Effector CD4-positive, alpha-beta T cell (primary cell): Measurements from ENCODE around the gene LMNTD1.
"Not testable (repeated sequence)": the region's sequence is repeated elsewhere in the genome, so short reads cannot be mapped to it uniquely, and the experiment has no call there.

Source experiments
- DNase-seq: peaks from one replicate; pipeline ENCODE4 v3.0.0-alpha.2; 2020

Gene LMNTD1

DNA sequence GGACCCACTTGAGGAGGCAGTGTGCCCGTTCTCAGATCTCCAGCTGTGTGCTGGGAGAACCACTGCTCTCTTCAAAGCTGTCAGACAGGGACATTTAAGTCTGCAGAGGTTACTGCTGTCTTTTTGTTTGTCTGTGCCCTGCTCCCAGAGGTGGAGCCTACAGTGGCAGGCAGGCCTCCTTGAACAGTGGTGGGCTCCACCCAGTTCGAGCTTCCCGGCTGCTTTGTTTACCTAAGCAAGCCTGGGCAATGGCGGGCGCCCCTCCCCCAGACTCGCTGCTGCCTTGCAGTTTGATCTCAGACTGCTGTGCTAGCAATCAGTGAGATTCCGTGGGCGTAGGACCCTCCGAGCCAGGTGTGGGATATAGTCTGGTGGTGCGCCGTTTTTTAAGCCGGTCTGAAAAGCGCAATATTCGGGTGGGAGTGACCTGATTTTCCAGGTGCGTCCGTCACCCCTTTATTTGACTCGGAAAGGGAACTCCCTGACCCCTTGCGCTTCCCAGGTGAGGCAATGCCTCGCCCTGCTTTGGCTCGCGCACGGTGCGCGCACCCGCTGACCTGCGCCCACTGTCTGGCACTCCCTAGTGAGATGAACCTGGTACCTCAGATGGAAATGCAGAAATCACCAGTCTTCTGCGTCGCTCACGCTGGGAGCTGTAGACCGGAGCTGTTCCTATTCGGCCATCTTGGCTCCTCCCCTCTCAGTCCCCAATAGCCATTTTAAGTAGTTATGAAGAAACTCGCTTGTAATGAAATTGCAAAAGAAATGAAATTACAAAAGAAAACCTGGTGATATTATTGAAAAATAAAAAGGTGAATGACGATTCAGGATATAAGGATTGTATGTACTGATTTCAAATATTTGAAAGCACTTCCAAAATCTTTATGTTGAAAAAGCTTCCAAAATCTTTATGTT, 63.9 kb downstream of the LMNTD1 start:
- not testable (repeated sequence) for DNase-seq

DNA sequence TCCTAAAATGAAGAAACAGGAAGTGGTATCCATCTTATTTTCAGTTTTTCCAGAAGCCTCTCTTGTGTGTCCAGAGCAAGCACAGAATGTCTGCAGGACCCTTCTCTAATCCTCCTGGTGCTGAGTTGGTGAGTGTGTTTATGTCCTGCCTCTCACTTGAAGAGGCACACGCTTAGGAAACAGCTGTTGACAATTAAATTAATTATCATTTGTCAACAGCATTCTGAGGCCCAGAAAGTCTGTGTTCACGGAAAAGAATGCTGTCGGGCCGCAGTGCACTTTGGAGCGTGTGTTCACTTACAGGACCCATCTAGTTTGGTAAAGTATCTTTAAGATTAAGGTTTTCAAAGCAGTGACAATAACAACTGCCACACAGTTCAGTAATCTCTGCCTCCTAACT, 70.5 kb downstream of the LMNTD1 start:
- DNase-seq = no peak

DNA sequence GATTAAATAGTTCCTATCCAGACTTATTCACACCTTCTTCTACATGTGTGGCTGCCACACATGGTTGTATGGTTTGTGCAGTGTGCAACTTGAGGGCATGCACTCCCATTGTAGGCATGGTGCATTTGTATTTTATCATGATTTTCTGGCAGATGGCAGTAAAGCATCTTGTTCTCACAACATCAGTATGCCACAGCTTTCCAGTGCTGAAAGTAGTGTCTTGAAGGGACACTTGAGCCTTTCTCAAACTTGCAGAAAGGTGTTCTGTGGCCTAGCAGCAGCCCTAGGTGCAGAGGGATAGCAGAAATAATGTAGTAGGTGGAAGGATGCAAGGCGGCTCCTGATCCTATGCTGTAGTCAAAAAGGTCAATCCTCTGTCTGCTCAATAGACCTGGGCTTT, 72.9 kb downstream of the LMNTD1 start:
- DNase-seq = no peak

DNA sequence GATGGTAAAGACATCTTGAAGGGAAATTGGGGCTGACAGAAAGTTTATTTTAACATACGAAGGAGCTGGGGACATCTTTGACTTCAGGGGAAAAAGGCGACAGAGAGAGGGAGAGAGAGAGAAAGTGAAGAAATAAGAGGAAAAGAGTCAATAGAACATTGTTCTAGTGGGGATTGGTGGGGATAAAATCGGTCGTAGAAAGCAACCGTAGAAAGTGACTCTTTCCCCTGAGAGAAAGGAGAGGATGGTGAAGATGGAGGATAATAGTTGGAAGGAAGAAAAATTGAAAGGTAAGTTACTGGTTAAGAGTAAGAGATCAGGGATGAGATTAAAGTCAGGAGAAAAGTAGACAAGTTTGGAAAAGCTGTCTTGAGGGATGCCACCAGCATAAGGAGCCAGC, 75.9 kb downstream of the LMNTD1 start:
- DNase-seq = no peak

DNA sequence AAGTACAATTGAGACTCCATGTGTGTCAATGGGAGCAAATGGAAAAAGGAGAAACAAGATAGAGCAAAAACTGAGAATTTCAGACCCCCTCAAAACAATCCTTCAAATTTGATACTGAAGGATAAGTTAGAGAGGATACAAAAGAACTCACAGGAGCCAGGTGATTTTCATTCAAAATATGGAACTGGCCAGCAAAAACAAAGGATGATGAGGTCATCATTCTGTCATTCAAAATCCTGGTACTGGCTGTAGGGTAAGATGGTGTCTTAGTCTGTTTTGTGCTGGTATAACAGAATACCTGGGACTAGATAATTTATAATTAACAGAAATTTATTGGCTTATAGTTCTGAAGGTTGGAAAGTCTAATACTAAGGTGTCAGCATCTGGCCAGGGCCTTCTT, 80.6 kb downstream of the LMNTD1 start:
- DNase-seq = no peak

DNA sequence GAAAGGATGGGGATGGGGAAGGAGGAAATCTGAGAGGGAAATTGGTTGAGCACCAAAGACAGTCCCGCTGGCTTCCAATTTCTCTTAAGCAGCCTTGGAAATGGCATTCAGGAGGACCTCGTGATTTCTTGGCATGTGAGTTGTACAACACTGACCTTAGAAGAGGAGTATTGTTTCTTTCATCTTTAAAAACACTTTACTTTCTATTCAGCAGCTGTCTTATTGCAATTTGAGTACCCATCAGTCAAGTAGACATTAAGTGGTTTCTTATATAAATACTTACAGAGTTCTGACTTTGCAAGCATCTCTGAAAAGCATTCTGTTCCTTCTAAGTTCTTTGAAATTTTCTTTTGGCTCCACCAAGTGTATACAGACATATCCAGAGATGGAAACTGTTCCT, 83.2 kb downstream of the LMNTD1 start:
- no peak for DNase-seq

DNA sequence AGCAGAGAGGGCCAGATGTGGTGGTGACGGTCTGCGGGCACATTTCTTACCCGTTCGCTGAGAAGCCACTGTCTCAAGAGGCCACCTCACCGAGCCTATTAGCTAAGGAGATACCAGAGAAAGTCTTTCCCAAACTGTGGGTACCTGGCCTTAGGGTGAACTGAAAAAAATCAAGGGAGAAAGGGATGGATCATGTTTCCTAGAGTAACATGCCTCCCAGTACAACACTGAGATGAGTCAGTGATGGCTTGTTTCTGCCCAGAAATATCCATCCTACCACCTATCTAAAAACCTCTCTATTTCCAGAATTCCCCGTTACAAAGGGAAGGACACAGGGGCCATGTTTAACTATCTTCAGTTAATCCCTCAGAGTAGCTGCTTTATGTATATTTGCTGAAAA, 83.7 kb downstream of the LMNTD1 start:
- no peak for DNase-seq

DNA sequence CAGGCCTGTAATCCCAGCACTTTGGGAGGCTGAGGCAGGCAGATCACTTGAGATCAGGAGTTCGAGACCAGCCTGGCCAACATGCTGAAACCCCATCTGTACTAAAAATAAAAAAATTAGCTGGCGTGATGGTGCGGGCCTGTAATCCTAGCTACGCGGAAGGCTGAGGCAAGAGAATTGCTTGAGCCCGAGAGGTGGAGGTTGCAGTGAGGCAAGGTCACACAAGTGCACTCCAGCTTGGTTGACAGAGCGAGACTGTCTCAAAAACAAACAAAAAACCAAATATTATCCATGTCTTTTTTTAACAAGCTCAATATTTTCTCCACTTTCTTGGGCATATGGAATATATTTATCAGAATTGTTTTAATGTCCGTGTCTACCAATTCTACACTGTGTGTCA, 89.6 kb downstream of the LMNTD1 start:
- no peak for DNase-seq

DNA sequence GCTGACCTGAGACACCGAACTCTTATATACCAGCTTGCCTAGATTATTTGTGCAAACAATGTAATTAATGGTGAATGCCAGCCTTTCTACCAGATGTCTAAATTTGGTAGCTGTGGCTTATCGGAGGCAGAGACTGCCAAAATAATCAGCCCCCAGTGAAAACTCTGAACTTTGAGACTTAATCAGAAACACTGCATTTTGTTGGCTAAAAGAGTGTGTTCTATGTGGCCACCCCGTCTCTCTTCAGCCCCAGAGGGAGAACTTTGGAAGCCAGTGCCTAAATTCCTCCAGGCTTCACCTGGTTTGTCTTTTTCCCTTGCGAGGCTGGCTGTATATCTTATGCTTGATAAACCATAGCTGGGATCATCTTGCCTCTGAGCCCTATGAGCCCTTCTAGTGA, 90.1 kb downstream of the LMNTD1 start:
- no peak for DNase-seq

DNA sequence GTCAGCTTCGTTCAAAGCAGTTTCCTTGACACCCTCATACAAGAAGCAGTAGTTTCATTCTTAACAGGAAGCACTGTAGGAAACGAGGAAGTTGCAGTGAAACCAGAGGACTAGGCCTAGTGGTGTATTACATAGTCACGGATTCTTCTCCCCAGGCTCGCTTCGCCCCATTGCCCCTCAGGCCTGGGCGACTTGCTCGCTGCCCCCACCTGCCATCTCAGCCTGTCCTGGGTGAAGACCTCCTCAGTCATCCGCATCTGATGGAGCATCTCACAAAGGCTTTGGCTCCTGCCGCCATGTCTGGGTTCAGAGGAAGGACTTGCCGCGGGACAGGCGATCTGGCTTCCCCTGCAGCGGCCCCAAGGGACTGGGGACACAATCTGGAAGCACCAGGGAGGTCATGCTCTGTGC, 93.5 kb downstream of the LMNTD1 start:
- no peak for DNase-seq

DNA sequence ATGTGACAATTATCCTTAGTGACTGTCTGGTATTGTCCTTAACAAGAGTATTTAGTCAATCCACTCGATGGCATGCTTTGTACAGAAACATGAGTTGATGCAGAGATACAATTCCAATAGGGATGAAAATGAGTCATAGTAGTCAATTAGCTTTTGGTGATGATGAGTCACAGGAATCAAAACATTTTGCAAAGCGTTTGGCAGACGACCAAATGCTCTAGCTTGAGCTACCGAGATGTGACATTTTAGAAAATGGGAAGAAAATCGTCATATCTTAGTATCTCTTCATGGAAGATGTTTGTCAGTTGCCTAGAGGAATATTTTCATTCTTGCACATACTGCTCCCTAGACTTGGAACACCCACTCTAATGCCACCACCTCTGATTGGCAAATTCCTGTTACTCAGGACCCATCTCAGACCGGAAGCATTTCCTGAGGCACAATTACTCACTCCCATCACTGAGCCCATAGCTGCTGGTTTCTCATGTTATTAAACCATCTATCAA, 95.0 kb downstream of the LMNTD1 start:
- DNase-seq = no peak

DNA sequence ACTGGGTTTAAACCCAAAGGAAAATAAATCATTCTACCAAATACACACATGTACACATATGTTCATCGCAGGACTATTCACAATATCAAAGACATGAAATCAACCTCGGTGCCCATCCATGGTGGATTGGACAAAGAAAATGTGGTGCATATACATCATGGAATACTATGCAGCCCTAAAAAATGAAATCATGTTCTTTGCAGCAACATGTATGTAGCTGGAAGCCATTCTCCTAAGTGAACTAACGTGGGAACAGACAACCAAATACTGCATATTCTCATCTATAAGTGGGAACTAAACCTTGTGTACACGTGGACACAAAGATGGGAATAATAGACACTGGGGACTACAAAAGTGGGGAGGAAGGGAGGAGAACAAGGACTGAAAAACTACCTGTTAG, 96.6 kb downstream of the LMNTD1 start:
- no peak for DNase-seq

DNA sequence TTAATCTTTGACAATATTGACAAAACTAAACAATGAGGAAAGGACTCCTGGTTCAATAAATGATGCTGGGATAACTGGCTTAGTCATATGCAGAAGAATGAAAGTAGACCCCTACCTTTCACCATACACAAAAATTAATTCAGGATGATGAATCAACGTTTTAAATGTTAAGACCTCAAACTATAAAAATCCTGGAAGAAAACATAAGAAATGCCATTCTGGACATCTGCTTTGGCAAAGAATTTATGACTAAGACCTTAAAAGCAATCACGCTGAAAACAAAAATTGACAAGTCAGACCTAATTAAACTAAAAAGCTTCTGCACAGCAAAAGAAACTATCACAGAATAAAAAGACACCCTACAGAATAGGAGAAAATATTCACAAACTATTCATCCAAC, 97.4 kb downstream of the LMNTD1 start:
- no peak for DNase-seq

DNA sequence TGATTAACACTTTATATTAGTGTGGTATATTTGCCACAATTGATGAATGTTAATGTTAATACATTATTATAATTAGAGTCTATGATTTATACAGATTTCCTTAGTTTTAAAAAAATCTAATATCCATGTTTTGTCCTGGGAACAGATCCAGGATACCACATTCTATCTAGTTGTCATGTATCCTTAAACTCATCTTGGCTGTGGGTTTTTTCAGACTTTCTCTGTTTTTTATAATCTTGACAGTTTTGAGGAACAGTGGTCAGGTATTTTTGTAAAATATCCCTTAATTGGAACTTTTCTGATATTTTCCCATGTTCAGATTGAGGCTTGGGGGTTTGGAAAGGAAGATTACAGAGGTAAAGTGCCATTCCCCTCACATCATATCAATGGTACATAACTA, 104.1 kb downstream of the LMNTD1 start:
- DNase-seq = no peak

DNA sequence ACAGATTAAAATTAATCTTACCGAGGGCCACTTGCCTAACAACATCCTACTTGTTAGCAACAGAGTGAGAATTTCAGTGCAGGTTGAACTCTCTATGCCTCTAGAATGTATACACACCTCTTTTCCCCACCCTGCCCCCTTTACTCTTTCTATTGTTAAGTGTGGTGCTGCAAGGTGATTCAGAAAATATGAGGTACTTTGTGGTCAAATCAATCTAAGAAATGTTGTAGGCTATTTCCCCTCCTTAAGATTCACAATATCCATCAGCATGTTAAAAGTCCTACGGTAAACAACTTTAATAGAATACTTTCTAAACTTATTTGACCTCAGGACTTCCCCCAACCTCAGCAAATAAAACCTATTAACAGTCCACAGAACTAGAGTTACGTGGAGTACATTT, 106.0 kb downstream of the LMNTD1 start:
- DNase-seq = no peak

DNA sequence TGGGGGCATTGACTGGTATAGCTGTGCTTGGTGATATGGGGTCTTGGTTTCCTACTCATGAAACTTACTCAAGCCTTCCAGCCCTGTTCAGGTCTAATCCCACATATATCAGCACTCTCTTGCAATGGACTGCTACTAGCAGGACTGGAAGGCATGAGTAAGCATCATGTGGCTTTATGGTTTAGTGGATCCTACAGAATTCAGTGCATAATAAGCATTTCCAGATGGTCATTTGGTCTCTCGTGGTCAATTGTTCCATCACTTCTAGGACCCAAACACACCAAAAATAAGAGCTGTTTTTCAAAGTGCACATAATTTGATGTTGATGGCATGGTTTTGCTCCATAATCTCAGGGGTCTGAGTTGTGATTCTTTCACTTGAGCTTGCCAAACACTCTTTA, 114.4 kb downstream of the LMNTD1 start:
- no peak for DNase-seq

DNA sequence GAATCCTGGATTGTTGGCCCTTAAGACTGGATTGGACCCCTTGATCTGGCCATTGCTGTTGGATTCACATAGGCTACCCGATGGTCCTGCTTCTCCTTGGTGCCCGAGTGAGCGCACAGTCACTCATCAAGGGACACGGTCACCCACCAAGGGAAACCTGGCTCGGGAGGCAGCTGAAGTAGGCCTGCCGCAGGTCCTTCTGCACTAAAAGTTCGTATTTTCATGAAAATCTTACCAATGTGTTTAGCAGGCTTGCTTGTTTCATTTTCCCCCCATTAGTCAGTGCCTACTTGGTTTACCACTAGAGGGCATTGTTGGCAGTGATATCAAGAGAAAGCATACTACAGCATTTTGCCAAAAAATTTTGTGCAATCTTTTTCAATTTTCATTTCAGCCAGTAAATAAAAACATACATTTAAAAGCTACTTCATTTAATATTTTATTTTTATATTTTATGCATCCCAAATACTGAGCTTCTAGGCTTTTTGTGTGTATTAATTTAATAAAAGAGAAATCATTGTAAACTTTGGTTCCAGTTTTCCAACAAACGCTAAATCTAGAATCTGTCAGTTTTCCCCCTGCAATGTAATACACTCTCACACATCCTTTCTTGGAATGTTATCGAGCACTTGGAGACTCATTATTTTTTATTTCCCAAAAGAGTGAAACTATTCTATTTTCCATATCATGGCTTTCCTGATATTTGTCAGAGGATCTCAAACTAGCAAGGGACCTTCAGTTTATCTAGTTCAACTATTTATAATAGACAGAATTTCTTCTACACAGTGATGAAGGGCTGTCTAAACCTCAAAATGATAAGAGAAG, 116.7 kb downstream of the LMNTD1 start:
- DNase-seq = peak; percentile 5

DNA sequence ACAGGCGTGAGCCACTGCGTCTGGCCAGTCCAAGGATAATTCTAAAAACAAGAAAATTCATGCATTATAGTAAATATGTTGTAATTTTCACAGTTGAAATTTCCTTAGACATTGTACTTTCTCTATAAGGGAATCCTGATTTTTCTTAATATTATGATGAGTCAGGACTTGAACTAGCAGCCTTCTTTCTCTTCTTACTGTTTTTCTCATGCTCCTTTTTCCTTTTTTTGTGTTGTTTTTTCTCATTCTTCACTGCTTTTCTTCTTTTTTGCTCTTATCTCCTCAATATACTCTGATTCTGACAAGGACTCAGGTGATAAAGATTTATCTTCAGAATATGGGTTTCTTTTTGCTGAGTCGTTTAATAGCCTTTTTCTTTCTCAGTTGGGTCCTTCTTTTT, 117.7 kb downstream of the LMNTD1 start:
- no peak for DNase-seq

DNA sequence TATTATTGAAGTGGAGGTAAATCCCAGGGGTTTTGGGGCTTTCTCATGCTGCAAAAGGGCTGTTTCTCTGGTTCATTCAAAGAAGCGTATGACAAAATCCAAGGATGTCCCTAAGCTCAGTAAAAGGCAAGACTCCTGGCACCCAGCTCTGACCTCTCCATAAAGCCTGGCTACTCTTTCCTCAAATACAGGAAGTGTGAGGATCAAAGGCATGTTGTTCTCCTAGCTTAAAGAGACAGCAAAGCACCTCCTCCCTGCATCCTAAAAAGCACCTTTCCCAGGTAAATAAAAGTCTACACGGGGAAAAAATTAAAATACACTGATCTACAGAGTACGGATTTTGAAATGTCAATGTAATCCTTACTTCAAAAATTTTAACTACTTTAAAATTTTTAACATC, 118.6 kb downstream of the LMNTD1 start:
- no peak for DNase-seq

DNA sequence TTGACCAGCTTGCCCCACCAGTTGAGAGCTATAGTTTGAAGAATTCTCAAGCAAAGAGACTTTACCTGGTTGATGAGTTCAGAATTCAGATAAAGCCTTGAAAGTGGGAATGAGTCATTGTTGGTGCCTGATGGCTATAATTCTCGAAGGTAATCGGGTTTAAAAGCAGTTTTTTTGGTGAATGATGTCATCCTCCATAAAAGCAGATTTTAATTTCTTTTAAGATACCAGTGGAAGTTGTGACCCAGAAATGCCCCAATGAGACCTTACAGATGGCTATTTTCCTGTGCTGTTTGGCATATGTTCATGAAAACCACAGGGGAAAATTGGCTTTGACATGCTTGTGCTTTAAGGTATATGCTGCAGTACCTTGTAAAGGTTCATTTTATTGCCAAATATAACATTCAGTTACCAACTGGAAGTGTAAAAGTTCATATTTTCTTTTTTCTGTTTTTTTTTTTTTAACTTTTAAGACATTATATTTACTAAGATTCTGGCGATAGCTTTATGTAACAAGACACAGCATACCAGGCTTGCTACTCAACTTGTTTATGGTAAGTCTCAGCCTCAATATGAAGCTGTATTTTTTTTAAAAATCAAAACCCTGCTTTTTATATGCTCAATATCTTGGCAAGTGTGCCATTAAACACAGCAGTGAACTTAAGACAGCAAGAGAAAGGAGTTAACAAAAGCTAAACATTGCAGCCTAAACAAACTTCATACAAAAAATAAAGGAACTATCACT, 119.3 kb downstream of the LMNTD1 start:
- no peak for DNase-seq

DNA sequence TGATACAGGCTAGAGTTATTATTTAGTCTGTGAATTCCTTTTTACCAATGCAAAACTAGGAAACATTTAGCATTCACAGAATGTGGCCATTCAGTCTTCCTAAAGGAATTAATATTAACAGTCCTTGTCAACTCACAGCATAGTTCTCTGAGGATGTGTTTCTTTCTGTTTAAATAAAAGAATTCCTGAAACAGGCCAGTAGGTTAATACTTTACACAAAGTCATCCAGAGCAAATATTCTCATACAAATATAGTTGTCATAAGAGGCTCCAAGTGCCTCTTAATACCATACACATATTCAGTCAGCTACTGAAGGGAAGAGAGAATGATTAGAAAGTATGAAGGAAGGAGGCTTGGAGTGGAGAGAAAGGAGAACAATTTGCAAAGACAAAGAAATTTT, 120.1 kb downstream of the LMNTD1 start:
- no peak for DNase-seq

DNA sequence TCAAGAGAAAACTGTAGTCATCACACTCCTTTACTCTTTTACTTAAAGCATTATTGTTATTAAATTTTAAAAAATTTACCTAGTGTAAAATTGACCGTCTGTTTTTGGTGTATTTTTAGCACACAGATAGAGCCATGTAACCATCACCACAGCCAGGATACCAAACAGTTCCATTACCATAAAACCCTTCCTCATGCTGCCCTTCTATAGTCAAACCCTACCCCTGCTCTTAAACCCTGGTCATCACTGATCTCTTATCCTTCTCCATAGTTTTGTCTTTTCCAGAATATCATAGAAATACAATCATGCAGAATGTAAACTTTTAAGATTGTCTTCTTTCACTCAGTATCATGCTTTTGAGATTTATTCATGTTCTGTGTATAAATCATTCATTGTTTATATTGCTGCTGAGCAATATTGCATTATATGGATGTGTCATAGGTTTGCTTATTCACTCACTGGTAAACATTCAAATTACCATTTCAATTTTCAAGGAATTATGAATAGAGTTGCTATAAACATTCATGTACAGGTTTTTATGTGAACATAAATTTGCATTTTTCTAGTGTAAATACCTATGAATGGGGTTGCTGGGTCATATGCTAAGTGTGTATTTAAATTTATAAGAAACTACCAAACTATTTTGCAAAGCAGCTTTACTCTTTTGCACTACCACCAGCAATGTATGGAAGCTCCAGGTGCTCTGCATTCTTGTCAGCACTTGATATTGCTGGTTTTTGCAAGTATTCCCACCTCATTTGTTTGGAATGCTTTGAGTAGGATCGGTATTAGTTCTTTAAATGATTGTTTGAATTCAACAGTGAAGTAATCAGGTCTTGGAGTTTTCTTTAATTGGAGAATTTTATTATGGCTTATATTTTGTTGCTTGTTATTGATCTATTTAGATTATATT, 125.5 kb downstream of the LMNTD1 start:
- DNase-seq = no peak
